ENCODE results near the gene TFDP1.

GRCh38 chr13:113631341-113632095 is 47.0 kb downstream of the TFDP1 start:
- TF ChIP-seq CTCF (IDR thresholded peaks at IDR 0.05), result no peak
- TF ChIP-seq POLR2A (IDR thresholded peaks at IDR 0.05), result no peak

Measured in thyroid gland (tissue), 4 donors.